Activated T-helper 1 cell treated with anti-CD3 and anti-CD28 coated beads, Interleukin-2, amount 50 U/mL, for 16 hours (primary cell): ENCODE measurements around the gene CEACAM5.
A peak's percentile ranks its signal among the peaks of the same experiment; 100 is the strongest.
"Not testable (repeated sequence)": the region's sequence is repeated elsewhere in the genome, so short reads cannot be mapped to it uniquely, and the experiment has no call there.

Experiments used
- DNase-seq, 2 donors: peaks; one replicate each; pipeline ENCODE4 v3.0.0-alpha.2; 2020; ENCODE audit warnings: low read depth in 1 of 2, low spot score in 1 of 2

CEACAM5 gene

GRCh38 chr19:41700381-41701195 lies 7.8 kb upstream of the CEACAM5 start:
- DNase-seq = no peak

GRCh38 chr19:41701401-41702075 lies 6.9 kb upstream of the CEACAM5 start:
- DNase-seq = no peak

- DNase-seq = no peak
Measured at GRCh38 chr19:41702171-41702651, 6.2 kb upstream of the CEACAM5 start.

DNA sequence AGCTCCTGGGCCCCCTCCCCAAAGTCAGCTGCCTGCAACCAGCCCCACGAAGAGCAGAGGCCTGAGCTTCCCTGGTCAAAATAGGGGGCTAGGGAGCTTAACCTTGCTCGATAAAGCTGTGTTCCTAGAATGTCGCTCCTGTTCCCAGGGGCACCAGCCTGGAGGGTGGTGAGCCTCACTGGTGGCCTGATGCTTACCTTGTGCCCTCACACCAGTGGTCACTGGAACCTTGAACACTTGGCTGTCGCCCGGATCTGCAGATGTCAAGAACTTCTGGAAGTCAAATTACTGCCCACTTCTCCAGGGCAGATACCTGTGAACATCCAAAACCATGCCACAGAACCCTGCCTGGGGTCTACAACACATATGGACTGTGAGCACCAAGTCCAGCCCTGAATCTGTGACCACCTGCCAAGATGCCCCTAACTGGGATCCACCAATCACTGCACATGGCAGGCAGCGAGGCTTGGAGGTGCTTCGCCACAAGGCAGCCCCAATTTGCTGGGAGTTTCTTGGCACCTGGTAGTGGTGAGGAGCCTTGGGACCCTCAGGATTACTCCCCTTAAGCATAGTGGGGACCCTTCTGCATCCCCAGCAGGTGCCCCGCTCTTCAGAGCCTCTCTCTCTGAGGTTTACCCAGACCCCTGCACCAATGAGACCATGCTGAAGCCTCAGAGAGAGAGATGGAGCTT lies 4.7 kb upstream of the CEACAM5 start:
- DNase-seq = no peak

DNA sequence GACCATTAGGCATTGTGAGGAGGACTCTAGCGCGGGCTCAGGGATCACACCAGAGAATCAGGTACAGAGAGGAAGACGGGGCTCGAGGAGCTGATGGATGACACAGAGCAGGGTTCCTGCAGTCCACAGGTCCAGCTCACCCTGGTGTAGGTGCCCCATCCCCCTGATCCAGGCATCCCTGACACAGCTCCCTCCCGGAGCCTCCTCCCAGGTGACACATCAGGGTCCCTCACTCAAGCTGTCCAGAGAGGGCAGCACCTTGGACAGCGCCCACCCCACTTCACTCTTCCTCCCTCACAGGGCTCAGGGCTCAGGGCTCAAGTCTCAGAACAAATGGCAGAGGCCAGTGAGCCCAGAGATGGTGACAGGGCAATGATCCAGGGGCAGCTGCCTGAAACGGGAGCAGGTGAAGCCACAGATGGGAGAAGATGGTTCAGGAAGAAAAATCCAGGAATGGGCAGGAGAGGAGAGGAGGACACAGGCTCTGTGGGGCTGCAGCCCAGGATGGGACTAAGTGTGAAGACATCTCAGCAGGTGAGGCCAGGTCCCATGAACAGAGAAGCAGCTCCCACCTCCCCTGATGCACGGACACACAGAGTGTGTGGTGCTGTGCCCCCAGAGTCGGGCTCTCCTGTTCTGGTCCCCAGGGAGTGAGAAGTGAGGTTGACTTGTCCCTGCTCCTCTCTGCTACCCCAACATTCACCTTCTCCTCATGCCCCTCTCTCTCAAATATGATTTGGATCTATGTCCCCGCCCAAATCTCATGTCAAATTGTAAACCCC lies 2.8 kb upstream of the CEACAM5 start:
- no peak for DNase-seq

DNA sequence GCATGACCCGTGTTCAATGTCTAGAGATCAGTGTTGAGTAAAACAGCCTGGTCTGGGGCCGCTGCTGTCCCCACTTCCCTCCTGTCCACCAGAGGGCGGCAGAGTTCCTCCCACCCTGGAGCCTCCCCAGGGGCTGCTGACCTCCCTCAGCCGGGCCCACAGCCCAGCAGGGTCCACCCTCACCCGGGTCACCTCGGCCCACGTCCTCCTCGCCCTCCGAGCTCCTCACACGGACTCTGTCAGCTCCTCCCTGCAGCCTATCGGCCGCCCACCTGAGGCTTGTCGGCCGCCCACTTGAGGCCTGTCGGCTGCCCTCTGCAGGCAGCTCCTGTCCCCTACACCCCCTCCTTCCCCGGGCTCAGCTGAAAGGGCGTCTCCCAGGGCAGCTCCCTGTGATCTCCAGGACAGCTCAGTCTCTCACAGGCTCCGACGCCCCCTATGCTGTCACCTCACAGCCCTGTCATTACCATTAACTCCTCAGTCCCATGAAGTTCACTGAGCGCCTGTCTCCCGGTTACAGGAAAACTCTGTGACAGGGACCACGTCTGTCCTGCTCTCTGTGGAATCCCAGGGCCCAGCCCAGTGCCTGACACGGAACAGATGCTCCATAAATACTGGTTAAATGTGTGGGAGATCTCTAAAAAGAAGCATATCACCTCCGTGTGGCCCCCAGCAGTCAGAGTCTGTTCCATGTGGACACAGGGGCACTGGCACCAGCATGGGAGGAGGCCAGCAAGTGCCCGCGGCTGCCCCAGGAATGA lies 1.5 kb upstream of the CEACAM5 start:
- peak; percentile 47 to 48 for DNase-seq

- DNase-seq = no peak
Measured at GRCh38 chr19:41707502-41707812, 969 bp upstream of the CEACAM5 start.

DNA sequence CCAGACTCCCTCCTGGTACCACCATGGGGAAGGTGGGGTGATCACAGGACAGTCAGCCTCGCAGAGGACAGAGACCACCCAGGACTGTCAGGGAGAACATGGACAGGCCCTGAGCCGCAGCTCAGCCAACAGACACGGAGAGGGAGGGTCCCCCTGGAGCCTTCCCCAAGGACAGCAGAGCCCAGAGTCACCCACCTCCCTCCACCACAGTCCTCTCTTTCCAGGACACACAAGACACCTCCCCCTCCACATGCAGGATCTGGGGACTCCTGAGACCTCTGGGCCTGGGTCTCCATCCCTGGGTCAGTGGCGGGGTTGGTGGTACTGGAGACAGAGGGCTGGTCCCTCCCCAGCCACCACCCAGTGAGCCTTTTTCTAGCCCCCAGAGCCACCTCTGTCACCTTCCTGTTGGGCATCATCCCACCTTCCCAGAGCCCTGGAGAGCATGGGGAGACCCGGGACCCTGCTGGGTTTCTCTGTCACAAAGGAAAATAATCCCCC lies 505 bp upstream of the CEACAM5 start:
- no peak for DNase-seq

GRCh38 chr19:41709516-41709915 lies 1.1 kb downstream of the CEACAM5 start:
- not testable (repeated sequence) for DNase-seq

GRCh38 chr19:41709951-41710645 lies 1.7 kb downstream of the CEACAM5 start:
- DNase-seq = no peak

GRCh38 chr19:41711376-41712261 lies 3.2 kb downstream of the CEACAM5 start:
- no peak for DNase-seq

DNA sequence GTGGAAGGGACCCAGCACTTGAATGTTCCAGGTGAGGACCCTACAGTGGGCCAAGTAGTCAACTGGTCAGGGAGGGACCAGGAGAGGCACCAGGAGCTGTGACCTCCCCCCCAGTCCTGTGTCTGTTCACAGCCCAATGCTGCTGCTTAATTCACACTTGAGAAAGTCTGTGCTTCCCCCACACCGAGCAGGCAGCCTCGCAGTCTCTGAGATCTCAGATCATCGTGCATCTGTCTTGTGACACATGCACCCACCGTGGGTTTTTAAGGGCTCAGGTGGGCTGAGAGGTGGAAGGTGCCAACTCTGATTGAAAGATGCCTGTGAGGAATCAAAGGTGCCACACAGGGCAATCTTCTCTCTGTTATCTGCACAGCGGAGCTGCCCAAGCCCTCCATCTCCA lies 6.2 kb downstream of the CEACAM5 start:
- DNase-seq = no peak

- DNase-seq = no peak
Measured at GRCh38 chr19:41718761-41719160, 10.3 kb downstream of the CEACAM5 start.

DNA sequence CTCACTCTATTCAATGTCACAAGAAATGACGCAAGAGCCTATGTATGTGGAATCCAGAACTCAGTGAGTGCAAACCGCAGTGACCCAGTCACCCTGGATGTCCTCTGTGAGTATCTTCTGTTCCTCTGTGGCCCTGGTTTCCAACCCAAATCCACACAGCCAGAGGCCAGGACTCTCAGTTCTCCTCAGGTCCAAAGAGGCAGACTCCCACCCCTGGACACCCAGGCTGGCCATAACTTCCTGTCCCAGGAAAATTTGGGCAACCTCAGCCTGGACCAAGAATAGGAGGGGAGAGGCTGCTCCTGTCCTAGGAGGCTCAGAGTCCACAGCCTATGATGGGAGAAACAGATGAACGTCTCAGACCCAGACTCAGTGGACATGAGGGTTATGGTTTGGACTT lies 11.7 kb downstream of the CEACAM5 start:
- DNase-seq = no peak

- no peak for DNase-seq
Measured at GRCh38 chr19:41726493-41726892, 18.1 kb downstream of the CEACAM5 start.

DNA sequence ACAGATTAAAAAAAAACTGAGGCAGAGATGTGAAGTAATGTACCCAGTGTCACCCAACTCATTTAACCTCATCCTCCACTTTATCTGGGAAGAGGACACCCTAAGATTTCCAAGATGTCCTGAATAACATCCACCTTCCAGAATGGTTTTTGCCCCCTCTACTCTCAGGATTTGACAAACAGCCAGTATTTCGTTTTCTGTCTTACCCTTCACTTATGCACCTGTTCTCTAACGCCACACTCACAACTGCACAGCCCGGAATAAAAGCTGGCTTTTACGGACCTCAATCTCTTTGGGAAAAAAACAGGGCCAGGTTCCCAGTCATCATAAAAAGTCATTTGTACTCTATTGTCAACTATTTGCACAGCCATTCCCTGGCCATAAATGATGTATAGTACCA lies 25.7 kb downstream of the CEACAM5 start:
- no peak for DNase-seq

GRCh38 chr19:41734585-41734984 lies 26.2 kb downstream of the CEACAM5 start:
- DNase-seq = no peak

DNA sequence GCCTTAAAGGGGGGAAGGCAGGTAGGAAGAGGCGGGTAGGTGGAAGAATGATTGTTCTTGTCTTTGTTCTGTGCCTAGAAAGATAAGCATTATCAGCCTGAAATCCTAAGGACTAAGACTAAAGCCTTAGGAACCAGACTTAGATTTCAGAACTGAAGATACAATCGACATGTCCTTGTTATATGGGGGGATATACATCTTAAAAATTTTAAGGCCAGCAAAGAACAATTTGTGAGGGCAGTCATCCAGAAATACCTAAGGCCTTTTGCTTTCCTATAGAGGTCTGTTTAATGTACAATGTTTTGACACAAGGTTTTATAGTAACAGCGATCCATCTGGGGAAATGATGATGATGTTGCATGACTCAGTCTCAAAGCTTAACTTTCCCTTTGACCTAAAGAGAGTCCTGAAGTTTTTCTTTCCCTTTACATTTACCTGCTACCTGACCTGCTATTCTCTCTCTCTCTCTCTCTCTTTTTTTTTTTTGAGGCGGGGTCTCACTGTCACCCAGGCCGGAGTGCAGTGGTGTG lies 26.7 kb downstream of the CEACAM5 start:
- DNase-seq = no peak

- no peak for DNase-seq
Measured at GRCh38 chr19:41739361-41739760, 30.9 kb downstream of the CEACAM5 start.
